Pons (tissue), 1 donor: ENCODE data around the gene DMBT1.
A peak's percentile ranks its signal among the peaks of the same experiment; 100 is the strongest.
"Not testable (repeated sequence)": the region's sequence is repeated elsewhere in the genome, so short reads cannot be mapped to it uniquely, and the experiment has no call there.

Source experiments
- DNase-seq: peaks from one replicate; pipeline ENCODE4 v3.0.0-alpha.2; 2016; ENCODE audit warnings: low spot score

DMBT1 gene

GRCh38 chr10:122586070-122586469, 25.5 kb downstream of the DMBT1 start:
- not testable (repeated sequence) for DNase-seq

GRCh38 chr10:122587098-122587760, 26.7 kb downstream of the DMBT1 start:
- DNase-seq = no peak

GRCh38 chr10:122588381-122588780, 27.8 kb downstream of the DMBT1 start:
- DNase-seq = no peak

- no peak for DNase-seq
These were observed 29.6 kb downstream of the DMBT1 start for GRCh38 chr10:122590153-122590552.

- DNase-seq = no peak
These were observed 31.2 kb downstream of the DMBT1 start for GRCh38 chr10:122591736-122592135.

- no peak for DNase-seq
These were observed 31.6 kb downstream of the DMBT1 start for GRCh38 chr10:122592161-122592560.

GRCh38 chr10:122617476-122618270, 57.1 kb downstream of the DMBT1 start:
- no peak for DNase-seq

GRCh38 chr10:122618461-122619165, 58.1 kb downstream of the DMBT1 start:
- DNase-seq = no peak

- not testable (repeated sequence) for DNase-seq
These were observed 60.4 kb downstream of the DMBT1 start for GRCh38 chr10:122620961-122621360.

GRCh38 chr10:122624546-122624945, 64.0 kb downstream of the DMBT1 start:
- DNase-seq = no peak

- DNase-seq = no peak
These were observed 70.0 kb downstream of the DMBT1 start for GRCh38 chr10:122630526-122630925.

GRCh38 chr10:122632031-122632430, 71.5 kb downstream of the DMBT1 start:
- no peak for DNase-seq

GRCh38 chr10:122632576-122632975, 72.0 kb downstream of the DMBT1 start:
- no peak for DNase-seq

- peak; percentile 26 for DNase-seq
These were observed 76.4 kb downstream of the DMBT1 start for GRCh38 chr10:122636953-122637352.

- DNase-seq = peak; percentile 32
These were observed 76.8 kb downstream of the DMBT1 start for GRCh38 chr10:122637376-122637775.

GRCh38 chr10:122638106-122638505, 77.6 kb downstream of the DMBT1 start:
- DNase-seq = no peak

- no peak for DNase-seq
These were observed 79.2 kb downstream of the DMBT1 start for GRCh38 chr10:122639801-122640200.

- DNase-seq = no peak
These were observed 80.4 kb downstream of the DMBT1 start for GRCh38 chr10:122640921-122641320.

- no peak for DNase-seq
These were observed 82.4 kb downstream of the DMBT1 start for GRCh38 chr10:122642726-122643605.

GRCh38 chr10:122643931-122644534, 83.5 kb downstream of the DMBT1 start:
- DNase-seq = no peak
